ENCODE data around the gene BICDL2. TPM values are rescaled to one million over a fixed set of nuclear protein-coding genes. Genes with fewer than 3 reads are reported as not detected.

Gene BICDL2
- total and polyA plus RNA-seq, 9 of the 15 experiments (the other 6 are each of a cell fraction or from before 2014, with no cell fraction given), result 0.09 to 0.28 (median 0.09) TPM; not detected in 6

- TF ChIP-seq CCNT2 (IDR thresholded peaks at IDR 0.05; ENCODE audit: borderline replicate concordance, extremely low read depth, insufficient read length, low read depth, low read length) (peak; percentile 64), POLR2A (conservative IDR thresholded peaks at IDR 0.05) (0 out of 2 replicates have a peak, but pooled peaks have one; percentile 29), RB1 (IDR thresholded peaks at IDR 0.05; ENCODE audit: low read depth) (peak; percentile 77; the same call in 1 of the 2 replicates), ZNF41 (CRISPR knock-in tag; conservative IDR thresholded peaks at IDR 0.05) (no peak), BHLHE40 (IDR thresholded peaks at IDR 0.05; ENCODE audit: low read length) (peak; percentile 79), THRAP3 (IDR thresholded peaks at IDR 0.05; ENCODE audit: borderline replicate concordance) (no peak), FOXA3 (CRISPR knock-in tag; conservative IDR thresholded peaks at IDR 0.05 in 1 of 2, IDR thresholded peaks at IDR 0.05 in 1 of 2) (no peak), CBFA2T2 (conservative IDR thresholded peaks at IDR 0.05) (peak; percentile 7; the same call in 1 of the 2 replicates), SOX6 (IDR thresholded peaks at IDR 0.05) (no peak), NFXL1 (CRISPR knock-in tag; IDR thresholded peaks at IDR 0.05) (no peak), SRF (CRISPR knock-in tag; IDR thresholded peaks at IDR 0.05) (0 out of 4 replicates have a peak, but pooled peaks of 1 of the 2 experiments have one; percentile 26), SUPT5H (IDR thresholded peaks at IDR 0.05) (peak; percentile 39; the same call in 1 of the 2 replicates), RHOXF2B (CRISPR knock-in tag; conservative IDR thresholded peaks at IDR 0.05) (no peak), SIRT6 (IDR thresholded peaks at IDR 0.05; ENCODE audit: low read depth, low read length) (no peak), ZNF436 (CRISPR knock-in tag; IDR thresholded peaks at IDR 0.05) (no peak), ZNF511 (CRISPR knock-in tag; IDR thresholded peaks at IDR 0.05) (peak; percentile 31; the same call in 1 of the 2 replicates), MAFK (IDR thresholded peaks at IDR 0.05; ENCODE audit: low read length) (no peak), TCF3 (CRISPR knock-in tag; IDR thresholded peaks at IDR 0.05) (0 out of 2 replicates have a peak, but pooled peaks have one; percentile 24), HDGF (IDR thresholded peaks at IDR 0.05) (no peak), POLR2AphosphoS2 (IDR thresholded peaks at IDR 0.05; ENCODE audit: low read length) (peak; percentile 88), MECOM (CRISPR knock-in tag; IDR thresholded peaks at IDR 0.05) (no peak), CREB3 (tag; conservative IDR thresholded peaks at IDR 0.05; ENCODE audit: low read depth) (no peak), ZSCAN32 (CRISPR knock-in tag; IDR thresholded peaks at IDR 0.05) (no peak), MAZ (CRISPR knock-in tag; conservative IDR thresholded peaks at IDR 0.05 in 1 of 2, IDR thresholded peaks at IDR 0.05 in 1 of 2) (peak; percentile 43 to 92; a peak in 2 of 4 replicates), MEIS2 (IDR thresholded peaks at IDR 0.05; ENCODE audit: partially characterized antibody) (peak; percentile 10), ZNF282 (CRISPR knock-in tag; IDR thresholded peaks at IDR 0.05) (0 out of 2 replicates have a peak, but pooled peaks have one; percentile 58)
Observed at GRCh38 chr16:3027983-3028715, 8.6 kb downstream of the BICDL2 start (continued).

Data from K562 (cell line).